K562 (cell line): ENCODE data around the gene RNPEP. TPM values are rescaled to one million over a fixed set of nuclear protein-coding genes. Genes with fewer than 3 reads are reported as not detected.

Experiments
- ATF7 ChIP-seq: fragments of 450-650 bp; IDR thresholded peaks from 2 replicates; pipeline ENCODE4 v1.7.1; 2014; ENCODE audit warnings: mild to moderate bottlenecking, moderate library complexity
- CREM ChIP-seq: IDR thresholded peaks from 2 replicates; pipeline ENCODE4 v1.6.1; 2014; ENCODE audit warnings: antibody characterized with exemption, low read depth
- DNMT1 ChIP-seq: fragments of 450-650 bp; IDR thresholded peaks from 2 replicates; pipeline ENCODE4 v1.6.1; 2016; ENCODE audit warnings: antibody characterized with exemption, mild to moderate bottlenecking
- FUS ChIP-seq: fragments of 200-400 bp; formaldehyde crosslinking; optimal IDR thresholded peaks from 2 replicates; pipeline ENCODE3; 2017; ENCODE audit warnings: low read depth, low read length
- HMGN3 ChIP-seq: IDR thresholded peaks from 2 replicates; pipeline ENCODE4 v1.6.1; 2011; ENCODE audit warnings: borderline replicate concordance, low read depth, mild to moderate bottlenecking, mixed read lengths, low read length; ENCODE audit not compliant: insufficient read length; ENCODE audit errors: extremely low read depth
- POLR2AphosphoS5 ChIP-seq: IDR thresholded peaks from 2 replicates; pipeline ENCODE4 v1.6.1; 2011; ENCODE audit warnings: mild to moderate bottlenecking, low read depth, low read length, moderate library complexity; ENCODE audit not compliant: control insufficient read depth, insufficient read depth
- RAD21 ChIP-seq, 2 experiments: fragments of 250-450 bp in 1 of 2; fragments of 450-650 bp in 1 of 2; sonication (Bioruptor Pico) in 1 of 2; formaldehyde crosslinking in 1 of 2; IDR thresholded peaks in 1 of 2; conservative IDR thresholded peaks in 1 of 2; 2 replicates each; pipeline versions ENCODE4 v1.4.0 to v1.8.0; 2020 to 2022; ENCODE audit warnings: mild to moderate bottlenecking in 2 of 2, moderate library complexity in 1 of 2
- YY1 ChIP-seq, 3 experiments: IDR thresholded peaks; 2 replicates each; pipeline ENCODE4 v1.6.1; 2011; ENCODE audit warnings: low read length in 2 of 3, mild to moderate bottlenecking in 2 of 3, moderate library complexity in 2 of 3, borderline replicate concordance in 1 of 3, control low read depth in 1 of 3, low read depth in 1 of 3; ENCODE audit not compliant: insufficient read depth in 3 of 3, insufficient replicate concordance in 2 of 3, control insufficient read depth in 1 of 3, insufficient read length in 1 of 3; ENCODE audit errors: extremely low read depth in 1 of 3
- polyA plus RNA-seq, 8 experiments: library from polyadenylated mRNA; depleted of rRNA in 4 of 8; stranded (reverse) in 5 of 8; unstranded in 3 of 8; fragments of >200 nt; fragmentation: Nextera tagmentation in 2 of 8; fragmentation: Illumina TruSeq in 1 of 8; extraction: Ambion mirVana in 2 of 8; extraction: Trizol in 1 of 8; gene quantifications; 2 replicates each; pipeline versions ENCODE4 v1.2.1 to v1.2.3, GENCODE V29; 2011 to 2014; ENCODE audit warnings: inconsistent platforms in 1 of 8, missing spikeins in 1 of 8
- total RNA-seq, 7 experiments: library from RNA; depleted of rRNA in 6 of 7; stranded (reverse); fragments of >200 nt in 6 of 7; fragmentation: Illumina TruSeq in 2 of 7; extraction: Trizol in 2 of 7; gene quantifications; 2 replicates each; pipeline versions ENCODE4 v1.2.1 to v1.2.3, GENCODE V29; 2011 to 2021; ENCODE audit warnings: low replicate concordance in 1 of 7
- TF ChIP-seq, protein P1 (sequence below), 2 experiments: fragments of 450-650 bp in 1 of 2; sonication (generic) in 1 of 2; formaldehyde crosslinking in 1 of 2; IDR thresholded peaks; 2 replicates each; pipeline versions ENCODE4 v1.7.1 to v1.9.0; 2016 to 2022; ENCODE audit warnings: inconsistent platforms in 1 of 2, mild to moderate bottlenecking in 1 of 2, missing genetic modification reagents in 1 of 2
- TF ChIP-seq, protein P2 (sequence below): IDR thresholded peaks from 2 replicates; pipeline ENCODE4 v1.6.1; 2011; ENCODE audit warnings: borderline replicate concordance, low read depth, mild to moderate bottlenecking, moderate library complexity, low read length; ENCODE audit not compliant: insufficient read depth, poor library complexity, severe bottlenecking
- TF ChIP-seq, protein P3 (sequence below): fragments of 250-450 bp; sonication (Bioruptor Pico); IDR thresholded peaks from 2 replicates; pipeline ENCODE4 v1.4.0; 2020

The RNPEP gene
- total and polyA plus RNA-seq, 9 of the 15 experiments (the other 6 are each of a cell fraction or from before 2014, with no cell fraction given): 27.5 to 131 (median 63.4) TPM

GRCh38 chr1:201955009-201955728 is 27.3 kb upstream of the RNPEP start, which contains the start of gene TIMM17A (continued):
- TF ChIP-seq, protein P1, sequence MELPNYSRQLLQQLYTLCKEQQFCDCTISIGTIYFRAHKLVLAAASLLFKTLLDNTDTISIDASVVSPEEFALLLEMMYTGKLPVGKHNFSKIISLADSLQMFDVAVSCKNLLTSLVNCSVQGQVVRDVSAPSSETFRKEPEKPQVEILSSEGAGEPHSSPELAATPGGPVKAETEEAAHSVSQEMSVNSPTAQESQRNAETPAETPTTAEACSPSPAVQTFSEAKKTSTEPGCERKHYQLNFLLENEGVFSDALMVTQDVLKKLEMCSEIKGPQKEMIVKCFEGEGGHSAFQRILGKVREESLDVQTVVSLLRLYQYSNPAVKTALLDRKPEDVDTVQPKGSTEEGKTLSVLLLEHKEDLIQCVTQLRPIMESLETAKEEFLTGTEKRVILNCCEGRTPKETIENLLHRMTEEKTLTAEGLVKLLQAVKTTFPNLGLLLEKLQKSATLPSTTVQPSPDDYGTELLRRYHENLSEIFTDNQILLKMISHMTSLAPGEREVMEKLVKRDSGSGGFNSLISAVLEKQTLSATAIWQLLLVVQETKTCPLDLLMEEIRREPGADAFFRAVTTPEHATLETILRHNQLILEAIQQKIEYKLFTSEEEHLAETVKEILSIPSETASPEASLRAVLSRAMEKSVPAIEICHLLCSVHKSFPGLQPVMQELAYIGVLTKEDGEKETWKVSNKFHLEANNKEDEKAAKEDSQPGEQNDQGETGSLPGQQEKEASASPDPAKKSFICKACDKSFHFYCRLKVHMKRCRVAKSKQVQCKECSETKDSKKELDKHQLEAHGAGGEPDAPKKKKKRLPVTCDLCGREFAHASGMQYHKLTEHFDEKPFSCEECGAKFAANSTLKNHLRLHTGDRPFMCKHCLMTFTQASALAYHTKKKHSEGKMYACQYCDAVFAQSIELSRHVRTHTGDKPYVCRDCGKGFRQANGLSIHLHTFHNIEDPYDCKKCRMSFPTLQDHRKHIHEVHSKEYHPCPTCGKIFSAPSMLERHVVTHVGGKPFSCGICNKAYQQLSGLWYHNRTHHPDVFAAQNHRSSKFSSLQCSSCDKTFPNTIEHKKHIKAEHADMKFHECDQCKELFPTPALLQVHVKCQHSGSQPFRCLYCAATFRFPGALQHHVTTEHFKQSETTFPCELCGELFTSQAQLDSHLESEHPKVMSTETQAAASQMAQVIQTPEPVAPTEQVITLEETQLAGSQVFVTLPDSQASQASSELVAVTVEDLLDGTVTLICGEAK (IDR thresholded peaks at IDR 0.05): peak; percentile 90
- TF ChIP-seq, protein P1 (CRISPR knock-in tag; IDR thresholded peaks at IDR 0.05): no peak
- peak; percentile 99 for TF ChIP-seq POLR2AphosphoS5
- TF ChIP-seq, protein P2, sequence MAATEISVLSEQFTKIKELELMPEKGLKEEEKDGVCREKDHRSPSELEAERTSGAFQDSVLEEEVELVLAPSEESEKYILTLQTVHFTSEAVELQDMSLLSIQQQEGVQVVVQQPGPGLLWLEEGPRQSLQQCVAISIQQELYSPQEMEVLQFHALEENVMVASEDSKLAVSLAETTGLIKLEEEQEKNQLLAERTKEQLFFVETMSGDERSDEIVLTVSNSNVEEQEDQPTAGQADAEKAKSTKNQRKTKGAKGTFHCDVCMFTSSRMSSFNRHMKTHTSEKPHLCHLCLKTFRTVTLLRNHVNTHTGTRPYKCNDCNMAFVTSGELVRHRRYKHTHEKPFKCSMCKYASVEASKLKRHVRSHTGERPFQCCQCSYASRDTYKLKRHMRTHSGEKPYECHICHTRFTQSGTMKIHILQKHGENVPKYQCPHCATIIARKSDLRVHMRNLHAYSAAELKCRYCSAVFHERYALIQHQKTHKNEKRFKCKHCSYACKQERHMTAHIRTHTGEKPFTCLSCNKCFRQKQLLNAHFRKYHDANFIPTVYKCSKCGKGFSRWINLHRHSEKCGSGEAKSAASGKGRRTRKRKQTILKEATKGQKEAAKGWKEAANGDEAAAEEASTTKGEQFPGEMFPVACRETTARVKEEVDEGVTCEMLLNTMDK: no peak
- no peak; the same call in 1 of the 2 replicates for TF ChIP-seq DNMT1
- TF ChIP-seq YY1 (IDR thresholded peaks at IDR 0.05; ENCODE audit: borderline replicate concordance in 1 of 3, control insufficient read depth in 1 of 3, extremely low read depth in 1 of 3, insufficient read depth in 3 of 3, insufficient read length in 1 of 3, insufficient replicate concordance in 2 of 3, low read depth in 1 of 3, low read length in 2 of 3): peak; percentile 83 to 98 (median 96)
- peak in 1 of 2 experiments; percentile 7; a peak in 2 of 4 replicates for TF ChIP-seq RAD21 (CRISPR knock-in tag; conservative IDR thresholded peaks at IDR 0.05 in 1 of 2, IDR thresholded peaks at IDR 0.05 in 1 of 2)
- peak; percentile 91 for TF ChIP-seq ATF7
- peak; percentile 92 for TF ChIP-seq HMGN3
- TF ChIP-seq CREM: peak; percentile 86; the same call in 1 of the 2 replicates
- TF ChIP-seq, protein P3, sequence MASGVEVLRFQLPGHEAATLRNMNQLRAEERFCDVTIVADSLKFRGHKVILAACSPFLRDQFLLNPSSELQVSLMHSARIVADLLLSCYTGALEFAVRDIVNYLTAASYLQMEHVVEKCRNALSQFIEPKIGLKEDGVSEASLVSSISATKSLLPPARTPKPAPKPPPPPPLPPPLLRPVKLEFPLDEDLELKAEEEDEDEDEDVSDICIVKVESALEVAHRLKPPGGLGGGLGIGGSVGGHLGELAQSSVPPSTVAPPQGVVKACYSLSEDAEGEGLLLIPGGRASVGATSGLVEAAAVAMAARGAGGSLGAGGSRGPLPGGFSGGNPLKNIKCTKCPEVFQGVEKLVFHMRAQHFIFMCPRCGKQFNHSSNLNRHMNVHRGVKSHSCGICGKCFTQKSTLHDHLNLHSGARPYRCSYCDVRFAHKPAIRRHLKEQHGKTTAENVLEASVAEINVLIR (CRISPR knock-in tag): 0 out of 2 replicates have a peak, but pooled peaks have one; percentile 32
- TF ChIP-seq FUS: no peak
